Fibroblast of the aortic adventitia (primary cell): ENCODE data around the gene TMEM218. TPM values are rescaled to one million over a fixed set of nuclear protein-coding genes. Genes with fewer than 3 reads are reported as not detected.

Source experiments
- DNase-seq: peaks from one replicate; pipeline ENCODE4 v3.0.0-alpha.2; 2010; ENCODE audit warnings: low read depth
- H3K4me3 ChIP-seq: 2 replicates; pipeline ENCODE4 v1.5.1; 2011; ENCODE audit warnings: low read depth, mild to moderate bottlenecking, control low read depth, low read length, moderate library complexity
- CTCF ChIP-seq: IDR thresholded peaks from 2 replicates; pipeline ENCODE4 v1.5.1; 2011; ENCODE audit warnings: mild to moderate bottlenecking, low read length, control low read depth, inconsistent platforms; ENCODE audit not compliant: insufficient read depth
- total RNA-seq: library from RNA; depleted of rRNA; stranded (reverse); fragments of >200 nt; gene quantifications from 2 replicates; pipeline ENCODE4 v1.2.3, GENCODE V29; 2012; ENCODE audit warnings: low replicate concordance

Gene TMEM218
- total RNA-seq, 1 donor: 35.1 TPM

GRCh38 chr11:125078516-125079140 is 32.8 kb downstream of the TMEM218 start:
- TF ChIP-seq CTCF: no peak
- no peak for DNase-seq
- H3K4me3 ChIP-seq: no peak overlapping the region

- DNase-seq: no peak
- no peak overlapping the region for H3K4me3 ChIP-seq
- TF ChIP-seq CTCF: no peak
Observed at GRCh38 chr11:125078016-125078415, 33.4 kb downstream of the TMEM218 start.

GRCh38 chr11:125076378-125076945 is 35.0 kb downstream of the TMEM218 start:
- no peak for TF ChIP-seq CTCF
- no peak overlapping the region for H3K4me3 ChIP-seq
- DNase-seq: no peak

- no peak for DNase-seq
- no peak for TF ChIP-seq CTCF
- H3K4me3 ChIP-seq: no peak overlapping the region
Observed at GRCh38 chr11:125075900-125076317, 35.5 kb downstream of the TMEM218 start.

GRCh38 chr11:125075242-125075625 is 36.2 kb downstream of the TMEM218 start:
- TF ChIP-seq CTCF: no peak
- no peak overlapping the region for H3K4me3 ChIP-seq
- no peak for DNase-seq

- TF ChIP-seq CTCF: no peak
- no peak for DNase-seq
- no peak overlapping the region for H3K4me3 ChIP-seq
Observed at GRCh38 chr11:125074511-125075241, 36.8 kb downstream of the TMEM218 start.
